Activated CD8-positive, alpha-beta memory T cell treated with anti-CD3 and anti-CD28 coated beads, Interleukin-2, amount 50 U/mL, for 1 hour (primary cell): ENCODE results near the gene ADGRG1.

Experiments
- DNase-seq: peaks from one replicate; pipeline ENCODE4 v3.0.0-alpha.2; 2020; ENCODE audit errors: extremely low read depth

Gene ADGRG1

GRCh38 chr16:57648581-57649442 is 20.4 kb downstream of the ADGRG1 start:
- DNase-seq: peak; percentile 67

GRCh38 chr16:57649443-57649751 is 21.0 kb downstream of the ADGRG1 start:
- no peak for DNase-seq

- DNase-seq: no peak
These were observed 21.4 kb downstream of the ADGRG1 start for GRCh38 chr16:57649846-57650245.

GRCh38 chr16:57651344-57652333 is 23.2 kb downstream of the ADGRG1 start:
- DNase-seq: no peak

- no peak for DNase-seq
These were observed 24.5 kb downstream of the ADGRG1 start for GRCh38 chr16:57652695-57653471.

GRCh38 chr16:57653936-57654335 is 25.5 kb downstream of the ADGRG1 start:
- DNase-seq: no peak

- no peak for DNase-seq
These were observed 28.0 kb downstream of the ADGRG1 start for GRCh38 chr16:57656342-57656955.

GRCh38 chr16:57657228-57657627 is 28.8 kb downstream of the ADGRG1 start:
- no peak for DNase-seq

- DNase-seq: no peak
These were observed 29.9 kb downstream of the ADGRG1 start for GRCh38 chr16:57658130-57658877.

GRCh38 chr16:57658878-57659674 is 30.6 kb downstream of the ADGRG1 start:
- DNase-seq: no peak

- no peak for DNase-seq
These were observed 32.5 kb downstream of the ADGRG1 start for GRCh38 chr16:57660715-57661463.

- no peak for DNase-seq
These were observed 33.1 kb downstream of the ADGRG1 start for GRCh38 chr16:57661510-57661909.

- no peak for DNase-seq
These were observed 33.8 kb downstream of the ADGRG1 start for GRCh38 chr16:57661936-57662906.

GRCh38 chr16:57663436-57663835 is 35.0 kb downstream of the ADGRG1 start:
- no peak for DNase-seq

GRCh38 chr16:57663917-57664661 is 35.7 kb downstream of the ADGRG1 start:
- no peak for DNase-seq

- DNase-seq: no peak
These were observed 36.2 kb downstream of the ADGRG1 start for GRCh38 chr16:57664662-57665025.

GRCh38 chr16:57665541-57665940 is 37.1 kb downstream of the ADGRG1 start:
- no peak for DNase-seq
